Fibroblast of the aortic adventitia (primary cell): ENCODE results near the gene PIGN. TPM values are rescaled to one million over a fixed set of nuclear protein-coding genes. Genes with fewer than 3 reads are reported as not detected.
"Not testable (repeated sequence)": the region's sequence is repeated elsewhere in the genome, so short reads cannot be mapped to it uniquely, and the experiment has no call there.

Source experiments
- DNase-seq: peaks from one replicate; pipeline ENCODE4 v3.0.0-alpha.2; 2010; ENCODE audit warnings: low read depth
- H3K4me3 ChIP-seq: 2 replicates; pipeline ENCODE4 v1.5.1; 2011; ENCODE audit warnings: low read depth, mild to moderate bottlenecking, control low read depth, low read length, moderate library complexity
- CTCF ChIP-seq: IDR thresholded peaks from 2 replicates; pipeline ENCODE4 v1.5.1; 2011; ENCODE audit warnings: mild to moderate bottlenecking, low read length, control low read depth, inconsistent platforms; ENCODE audit not compliant: insufficient read depth
- total RNA-seq: library from RNA; depleted of rRNA; stranded (reverse); fragments of >200 nt; gene quantifications from 2 replicates; pipeline ENCODE4 v1.2.3, GENCODE V29; 2012; ENCODE audit warnings: low replicate concordance

Gene PIGN
- total RNA-seq, 1 donor, result 44.8 TPM

- peak; percentile 51 for DNase-seq
- no peak for TF ChIP-seq CTCF
- no peak overlapping the region for H3K4me3 ChIP-seq
These were observed 149.7 kb downstream of the PIGN start for GRCh38 chr18:62037012-62037742.

- not testable (repeated sequence) for H3K4me3 ChIP-seq, DNase-seq
These were observed 152.6 kb downstream of the PIGN start for GRCh38 chr18:62034286-62034685.

GRCh38 chr18:62033756-62034155 is 153.1 kb downstream of the PIGN start:
- DNase-seq, result no peak
- no peak for TF ChIP-seq CTCF

GRCh38 chr18:62033207-62033606 is 153.6 kb downstream of the PIGN start:
- H3K4me3 ChIP-seq, result no peak overlapping the region
- no peak for TF ChIP-seq CTCF
- no peak for DNase-seq

More at GRCh38 chr18:62033756-62034155, 153.1 kb downstream of the PIGN start:
- no peak overlapping the region for H3K4me3 ChIP-seq

GRCh38 chr18:62030091-62030985 is 156.5 kb downstream of the PIGN start:
- DNase-seq, result peak; percentile 81
- TF ChIP-seq CTCF, result no peak
- H3K4me3 ChIP-seq, result no peak overlapping the region

GRCh38 chr18:62028715-62029114 is 158.1 kb downstream of the PIGN start:
- DNase-seq, result no peak
- no peak overlapping the region for H3K4me3 ChIP-seq
- no peak for TF ChIP-seq CTCF

GRCh38 chr18:62027914-62028520 is 158.8 kb downstream of the PIGN start:
- TF ChIP-seq CTCF, result no peak
- no peak overlapping the region for H3K4me3 ChIP-seq
- DNase-seq, result no peak
